Measurements from ENCODE around the gene SLC25A2. TPM values are rescaled to one million over a fixed set of nuclear protein-coding genes. Genes with fewer than 3 reads are reported as not detected.

SLC25A2 gene
- total and polyA plus RNA-seq, 2 of the 13 experiments (the other 11 are each of a cell fraction or from before 2014, with no cell fraction given): 0.13 TPM; not detected in 1

DNA sequence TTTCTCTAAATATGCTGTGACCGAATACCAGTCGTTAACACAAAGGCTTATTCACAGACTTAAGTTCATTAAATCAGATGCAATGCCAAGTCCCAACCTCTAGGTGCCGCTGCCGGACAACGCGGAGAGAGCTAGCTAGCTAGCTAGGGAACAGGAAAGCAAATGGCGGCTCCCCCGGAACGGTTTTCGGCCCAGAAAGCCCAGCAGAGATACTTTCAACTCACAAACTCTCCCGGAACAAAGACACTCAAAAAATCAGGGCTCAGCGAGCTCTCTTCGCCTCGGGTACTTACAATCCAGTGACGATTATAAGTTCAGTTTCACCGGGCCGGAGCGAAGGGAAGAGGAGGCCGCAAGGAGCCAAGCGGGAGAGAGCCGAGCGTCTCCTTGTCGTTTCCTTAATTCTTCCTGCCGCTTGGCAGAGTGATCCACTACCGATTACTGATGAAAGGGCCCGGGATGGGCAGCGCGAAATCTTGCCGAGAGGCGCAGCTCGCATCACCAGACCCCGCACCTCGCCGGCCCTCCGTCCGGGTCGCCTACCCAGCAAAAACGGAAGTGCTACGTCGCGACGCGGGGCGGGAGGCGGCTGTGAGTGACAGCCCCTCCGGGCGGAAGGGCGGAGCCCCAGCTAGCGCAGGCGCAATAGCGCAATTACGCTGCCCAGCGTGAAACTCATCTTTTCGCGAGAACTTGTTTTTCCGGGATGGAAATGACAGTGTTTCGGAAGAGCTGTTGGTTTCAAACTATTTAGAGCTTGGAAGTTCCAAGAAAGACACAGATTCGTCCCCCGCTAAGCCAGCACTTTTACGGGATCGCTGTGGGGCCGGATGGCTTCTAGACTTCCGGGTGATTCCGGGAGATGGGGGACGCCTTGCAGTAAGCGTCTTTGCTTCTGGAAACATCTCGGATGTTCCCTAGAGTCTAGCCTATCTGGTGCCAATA, 16.6 kb upstream of the SLC25A2 start, which contains the start of gene TAF7 (continued):
- TF ChIP-seq, protein P1, sequence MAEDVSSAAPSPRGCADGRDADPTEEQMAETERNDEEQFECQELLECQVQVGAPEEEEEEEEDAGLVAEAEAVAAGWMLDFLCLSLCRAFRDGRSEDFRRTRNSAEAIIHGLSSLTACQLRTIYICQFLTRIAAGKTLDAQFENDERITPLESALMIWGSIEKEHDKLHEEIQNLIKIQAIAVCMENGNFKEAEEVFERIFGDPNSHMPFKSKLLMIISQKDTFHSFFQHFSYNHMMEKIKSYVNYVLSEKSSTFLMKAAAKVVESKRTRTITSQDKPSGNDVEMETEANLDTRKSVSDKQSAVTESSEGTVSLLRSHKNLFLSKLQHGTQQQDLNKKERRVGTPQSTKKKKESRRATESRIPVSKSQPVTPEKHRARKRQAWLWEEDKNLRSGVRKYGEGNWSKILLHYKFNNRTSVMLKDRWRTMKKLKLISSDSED (CRISPR knock-in tag; IDR thresholded peaks at IDR 0.05): no peak
- TF ChIP-seq NFKBIZ (CRISPR knock-in tag; IDR thresholded peaks at IDR 0.05) (no peak; the same call in 1 of the 2 replicates), POLR2G (IDR thresholded peaks at IDR 0.05; ENCODE audit: low read depth, low read length) (peak; percentile 97), ZNF12 (CRISPR knock-in tag; IDR thresholded peaks at IDR 0.05) (no peak; the same call in 1 of the 2 replicates), STAT5B (CRISPR knock-in tag; IDR thresholded peaks at IDR 0.05) (no peak), ZFAT (CRISPR knock-in tag; conservative IDR thresholded peaks at IDR 0.05) (no peak), SIX4 (CRISPR knock-in tag; IDR thresholded peaks at IDR 0.05) (no peak), ZKSCAN8 (CRISPR knock-in tag; IDR thresholded peaks at IDR 0.05; ENCODE audit: borderline replicate concordance) (peak; percentile 60; the same call in 1 of the 2 replicates), ZNF577 (CRISPR knock-in tag; IDR thresholded peaks at IDR 0.05; ENCODE audit: borderline replicate concordance, low read depth) (no peak), ZNF562 (CRISPR knock-in tag; IDR thresholded peaks at IDR 0.05; ENCODE audit: borderline replicate concordance) (no peak), ZNF773 (CRISPR knock-in tag; IDR thresholded peaks at IDR 0.05; ENCODE audit: borderline replicate concordance) (peak; percentile 66; the same call in 1 of the 2 replicates), AGO1 (IDR thresholded peaks at IDR 0.05; ENCODE audit: low read depth, low read length, poor library complexity, severe bottlenecking) (peak; percentile 65), ZNF282 (IDR thresholded peaks at IDR 0.05; ENCODE audit: partially characterized antibody) (no peak), ZNF746 (CRISPR knock-in tag; IDR thresholded peaks at IDR 0.05) (no peak), ZNF841 (CRISPR knock-in tag; IDR thresholded peaks at IDR 0.05; ENCODE audit: borderline replicate concordance) (0 out of 2 replicates have a peak, but pooled peaks have one; percentile 70), KLF12 (CRISPR knock-in tag; IDR thresholded peaks at IDR 0.05; ENCODE audit: borderline replicate concordance) (peak; percentile 67; the same call in 1 of the 2 replicates), ZNF180 (CRISPR knock-in tag; IDR thresholded peaks at IDR 0.05; ENCODE audit: borderline replicate concordance, low read depth) (no peak), CHCHD3 (CRISPR knock-in tag; IDR thresholded peaks at IDR 0.05) (0 out of 2 replicates have a peak, but pooled peaks have one; percentile 22), ZNF83 (CRISPR knock-in tag; IDR thresholded peaks at IDR 0.05; ENCODE audit: borderline replicate concordance) (peak; percentile 95), TCF7 (IDR thresholded peaks at IDR 0.05; ENCODE audit: low read depth) (no peak)
- TF ChIP-seq, protein P2, sequence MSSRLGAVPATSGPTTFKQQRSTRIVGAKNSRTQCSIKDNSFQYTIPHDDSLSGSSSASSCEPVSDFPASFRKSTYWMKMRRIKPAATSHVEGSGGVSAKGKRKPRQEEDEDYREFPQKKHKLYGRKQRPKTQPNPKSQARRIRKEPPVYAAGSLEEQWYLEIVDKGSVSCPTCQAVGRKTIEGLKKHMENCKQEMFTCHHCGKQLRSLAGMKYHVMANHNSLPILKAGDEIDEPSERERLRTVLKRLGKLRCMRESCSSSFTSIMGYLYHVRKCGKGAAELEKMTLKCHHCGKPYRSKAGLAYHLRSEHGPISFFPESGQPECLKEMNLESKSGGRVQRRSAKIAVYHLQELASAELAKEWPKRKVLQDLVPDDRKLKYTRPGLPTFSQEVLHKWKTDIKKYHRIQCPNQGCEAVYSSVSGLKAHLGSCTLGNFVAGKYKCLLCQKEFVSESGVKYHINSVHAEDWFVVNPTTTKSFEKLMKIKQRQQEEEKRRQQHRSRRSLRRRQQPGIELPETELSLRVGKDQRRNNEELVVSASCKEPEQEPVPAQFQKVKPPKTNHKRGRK (CRISPR knock-in tag; IDR thresholded peaks at IDR 0.05): no peak
- TF ChIP-seq, protein P3, sequence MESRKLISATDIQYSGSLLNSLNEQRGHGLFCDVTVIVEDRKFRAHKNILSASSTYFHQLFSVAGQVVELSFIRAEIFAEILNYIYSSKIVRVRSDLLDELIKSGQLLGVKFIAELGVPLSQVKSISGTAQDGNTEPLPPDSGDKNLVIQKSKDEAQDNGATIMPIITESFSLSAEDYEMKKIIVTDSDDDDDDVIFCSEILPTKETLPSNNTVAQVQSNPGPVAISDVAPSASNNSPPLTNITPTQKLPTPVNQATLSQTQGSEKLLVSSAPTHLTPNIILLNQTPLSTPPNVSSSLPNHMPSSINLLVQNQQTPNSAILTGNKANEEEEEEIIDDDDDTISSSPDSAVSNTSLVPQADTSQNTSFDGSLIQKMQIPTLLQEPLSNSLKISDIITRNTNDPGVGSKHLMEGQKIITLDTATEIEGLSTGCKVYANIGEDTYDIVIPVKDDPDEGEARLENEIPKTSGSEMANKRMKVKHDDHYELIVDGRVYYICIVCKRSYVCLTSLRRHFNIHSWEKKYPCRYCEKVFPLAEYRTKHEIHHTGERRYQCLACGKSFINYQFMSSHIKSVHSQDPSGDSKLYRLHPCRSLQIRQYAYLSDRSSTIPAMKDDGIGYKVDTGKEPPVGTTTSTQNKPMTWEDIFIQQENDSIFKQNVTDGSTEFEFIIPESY (CRISPR knock-in tag; IDR thresholded peaks at IDR 0.05): no peak
- TF ChIP-seq, protein P4, sequence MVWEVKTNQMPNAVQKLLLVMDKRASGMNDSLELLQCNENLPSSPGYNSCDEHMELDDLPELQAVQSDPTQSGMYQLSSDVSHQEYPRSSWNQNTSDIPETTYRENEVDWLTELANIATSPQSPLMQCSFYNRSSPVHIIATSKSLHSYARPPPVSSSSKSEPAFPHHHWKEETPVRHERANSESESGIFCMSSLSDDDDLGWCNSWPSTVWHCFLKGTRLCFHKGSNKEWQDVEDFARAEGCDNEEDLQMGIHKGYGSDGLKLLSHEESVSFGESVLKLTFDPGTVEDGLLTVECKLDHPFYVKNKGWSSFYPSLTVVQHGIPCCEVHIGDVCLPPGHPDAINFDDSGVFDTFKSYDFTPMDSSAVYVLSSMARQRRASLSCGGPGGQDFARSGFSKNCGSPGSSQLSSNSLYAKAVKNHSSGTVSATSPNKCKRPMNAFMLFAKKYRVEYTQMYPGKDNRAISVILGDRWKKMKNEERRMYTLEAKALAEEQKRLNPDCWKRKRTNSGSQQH (CRISPR knock-in tag; IDR thresholded peaks at IDR 0.05; ENCODE audit: low read depth): no peak
